ENCODE results near the gene BSPRY. TPM values are rescaled to one million over a fixed set of nuclear protein-coding genes. Genes with fewer than 3 reads are reported as not detected.

The BSPRY gene
- total and polyA plus RNA-seq, 7 donors = 0.03 TPM; not detected in 5

GRCh38 chr9:113395000-113395861 is 45.9 kb downstream of the BSPRY start:
- ATAC-seq = no peak
- Histone ChIP-seq H3K27ac (no peak overlapping the region), H3K36me3 (ENCODE audit: insufficient read depth in 1 of 2, low read depth in 1 of 2) (peaks cover 4 to 38% of the 10 kb centered on the region in 2 donors), H3K4me3 (no peak overlapping the region), H3K9me3 (no peaks in the 10 kb centered on the region), H3K27me3 (ENCODE audit: insufficient read depth in 3 of 3, low read length in 2 of 3) (no peaks in the 10 kb centered on the region), H3K4me1 (peaks cover 10% of the 10 kb centered on the region)
- 95 to 98% (median 96%) methylated on average over 9 of the region's 9 CpGs for WGBS, 3 donors
- intact Hi-C loops (cut with DNase I) = no loop called here
- no peak for DNase-seq
- TF ChIP-seq CTCF (IDR thresholded peaks at IDR 0.05) = no peak

GRCh38 chr9:113397203-113397631 is 47.9 kb downstream of the BSPRY start:
- Histone ChIP-seq H3K9me3 (no peaks in the 10 kb centered on the region), H3K36me3 (ENCODE audit: insufficient read depth in 1 of 2, low read depth in 1 of 2) (peaks cover 0 to 19% of the 10 kb centered on the region in 2 donors), H3K4me3 (no peak overlapping the region), H3K4me1 (peaks cover 14% of the 10 kb centered on the region), H3K27me3 (ENCODE audit: insufficient read depth in 3 of 3, low read length in 2 of 3) (no peaks in the 10 kb centered on the region), H3K27ac (no peak overlapping the region)
- TF ChIP-seq CTCF (IDR thresholded peaks at IDR 0.05) = no peak
- DNase-seq (no peak), ATAC-seq (no peak)
- 59 to 73% (median 59%) methylated on average over 3 of the region's 3 CpGs for WGBS, 3 donors
- intact Hi-C loops (cut with DNase I) = no loop called here

GRCh38 chr9:113398796-113399195 is 49.5 kb downstream of the BSPRY start:
- ATAC-seq (no peak), DNase-seq (no peak)
- Histone ChIP-seq H3K27ac (no peak overlapping the region), H3K9me3 (no peaks in the 10 kb centered on the region), H3K4me3 (no peak overlapping the region), H3K4me1 (peaks cover 14% of the 10 kb centered on the region), H3K27me3 (ENCODE audit: insufficient read depth in 3 of 3, low read length in 2 of 3) (no peaks in the 10 kb centered on the region), H3K36me3 (ENCODE audit: insufficient read depth in 1 of 2, low read depth in 1 of 2) (peaks cover 0 to 3% of the 10 kb centered on the region in 2 donors)
- intact Hi-C loops (cut with DNase I) = no loop called here
- no peak for TF ChIP-seq CTCF (IDR thresholded peaks at IDR 0.05)
- WGBS, 3 donors = 86 to 93% (median 89%) methylated on average over 5 of the region's 5 CpGs

GRCh38 chr9:113399646-113400200 is 50.4 kb downstream of the BSPRY start:
- TF ChIP-seq CTCF (IDR thresholded peaks at IDR 0.05) = no peak
- peak overlapping the region; percentile 77 for H3K4me3 ChIP-seq
- no peak for DNase-seq
- H3K4me1 ChIP-seq = peaks cover 14% of the 10 kb centered on the region
- no peaks in the 10 kb centered on the region for H3K27me3 ChIP-seq (ENCODE audit: insufficient read depth in 3 of 3, low read length in 2 of 3)
- H3K36me3 ChIP-seq (ENCODE audit: insufficient read depth in 1 of 2, low read depth in 1 of 2) = peaks cover 0 to 3% of the 10 kb centered on the region in 2 donors
- 32 to 55% (median 55%) methylated on average over 3 of the region's 3 CpGs for WGBS, 3 donors
- ATAC-seq = no peak
- H3K9me3 ChIP-seq = no peaks in the 10 kb centered on the region
- intact Hi-C loops (cut with DNase I) = loop anchor here (5.0 to 10.0 kb wide), 6 partner anchors 57 to 258 kb away; partner anchors contain the start of genes CDC26 (in 1 of the 2), PRPF4 (in 1 of the 2), SLC31A2 (in 1 of the 2) and WDR31 (in 1 of the 2)
- H3K27ac ChIP-seq = no peak overlapping the region
